Karpas-422 (cell line): Measurements from ENCODE around the gene CFAP46. TPM values are rescaled to one million over a fixed set of nuclear protein-coding genes. Genes with fewer than 3 reads are reported as not detected.

Experiments used
- DNase-seq: peaks from one replicate; pipeline ENCODE4 v3.0.0-alpha.2; 2015
- H2AFZ ChIP-seq: fragments of 200-600 bp; sonication (generic); 2 replicates; pipeline ENCODE4 v1.6.1; 2014; ENCODE audit warnings: antibody characterized with exemption, low read length, mixed read lengths
- H3K27ac ChIP-seq: fragments of 200-600 bp; sonication (generic); 2 replicates; pipeline ENCODE4 v1.5.1; 2014; ENCODE audit warnings: mild to moderate bottlenecking, low read length, moderate library complexity
- H3K27me3 ChIP-seq: fragments of 200-600 bp; sonication (generic); 2 replicates; pipeline ENCODE4 v1.6.1; 2014; ENCODE audit warnings: low read length, mixed read lengths
- H3K36me3 ChIP-seq: fragments of 200-600 bp; sonication (generic); 2 replicates; pipeline ENCODE4 v1.6.1; 2014; ENCODE audit warnings: low read length, mixed read lengths; ENCODE audit not compliant: insufficient read depth
- H3K4me1 ChIP-seq: fragments of 200-600 bp; sonication (generic); 2 replicates; pipeline ENCODE4 v1.6.1; 2014; ENCODE audit warnings: mild to moderate bottlenecking, low read length, mixed read lengths
- H3K4me2 ChIP-seq: fragments of 200-600 bp; sonication (generic); 2 replicates; pipeline ENCODE4 v1.6.1; 2014; ENCODE audit warnings: low read length, low read depth, mild to moderate bottlenecking; ENCODE audit not compliant: poor library complexity, severe bottlenecking
- H3K4me3 ChIP-seq: fragments of 200-600 bp; sonication (generic); 2 replicates; pipeline ENCODE4 v1.5.1; 2014; ENCODE audit warnings: mild to moderate bottlenecking, antibody characterized with exemption, low read length, mixed read lengths
- H3K79me2 ChIP-seq: fragments of 200-600 bp; sonication (generic); 2 replicates; pipeline ENCODE4 v1.6.1; 2014; ENCODE audit warnings: mild to moderate bottlenecking, low read length, mixed read lengths
- H3K9ac ChIP-seq: fragments of 200-600 bp; sonication (generic); 2 replicates; pipeline ENCODE4 v1.6.0; 2014; ENCODE audit warnings: low read length
- H3K9me2 ChIP-seq: fragments of 200-600 bp; sonication (generic), shearing (Covaris generic); replicated peaks from 2 replicates; pipeline ENCODE4 v1.6.0; 2014; ENCODE audit warnings: mild to moderate bottlenecking, low read length, moderate library complexity; ENCODE audit not compliant: insufficient read depth
- H3K9me3 ChIP-seq: fragments of 300-700, 200-600 bp; sonication (generic); 2 replicates; pipeline ENCODE4 v1.6.1; 2014; ENCODE audit warnings: low read length, mixed read lengths
- H4K20me1 ChIP-seq: fragments of 200-600 bp; sonication (generic); 2 replicates; pipeline ENCODE4 v1.6.1; 2014; ENCODE audit warnings: mild to moderate bottlenecking, antibody characterized with exemption, low read length, low read depth; ENCODE audit not compliant: insufficient read depth
- total RNA-seq: library from RNA; depleted of rRNA; stranded (reverse); fragments of >200 nt; shearing (Covaris generic); gene quantifications from 2 replicates; pipeline ENCODE4 v1.2.3, GENCODE V29; 2014; ENCODE audit warnings: low replicate concordance

CFAP46 gene
- total RNA-seq, 1 experiment from 2014 or later = 0.22 TPM

- Histone ChIP-seq H3K27me3 (no peaks in the 10 kb centered on the region), H3K4me1 (no peaks in the 10 kb centered on the region), H2AFZ (no peak overlapping the region), H3K9me2 (no peaks in the 10 kb centered on the region), H3K27ac (no peak overlapping the region), H3K4me3 (no peak overlapping the region), H3K9me3 (no peaks in the 10 kb centered on the region), H3K79me2 (no peaks in the 10 kb centered on the region), H3K9ac (no peak overlapping the region), H4K20me1 (no peaks in the 10 kb centered on the region), H3K36me3 (no peaks in the 10 kb centered on the region), H3K4me2 (no peak overlapping the region)
- DNase-seq = no peak
Measured at GRCh38 chr10:132974886-132975830, 32.8 kb upstream of the CFAP46 start.

GRCh38 chr10:132974249-132974796 is 32.0 kb upstream of the CFAP46 start:
- no peak overlapping the region for H2AFZ ChIP-seq
- H3K4me1 ChIP-seq = no peaks in the 10 kb centered on the region
- no peak overlapping the region for H3K4me2 ChIP-seq
- no peaks in the 10 kb centered on the region for H3K27me3 ChIP-seq
- no peaks in the 10 kb centered on the region for H3K9me3 ChIP-seq
- no peaks in the 10 kb centered on the region for H4K20me1 ChIP-seq
- no peak overlapping the region for H3K27ac ChIP-seq
- H3K4me3 ChIP-seq = no peak overlapping the region
- no peak overlapping the region for H3K9ac ChIP-seq
- H3K9me2 ChIP-seq = no peaks in the 10 kb centered on the region
- no peaks in the 10 kb centered on the region for H3K36me3 ChIP-seq
- no peak for DNase-seq
- no peaks in the 10 kb centered on the region for H3K79me2 ChIP-seq

GRCh38 chr10:132973903-132974241 is 31.5 kb upstream of the CFAP46 start:
- Histone ChIP-seq H3K79me2 (no peaks in the 10 kb centered on the region), H3K36me3 (no peaks in the 10 kb centered on the region), H3K4me3 (no peak overlapping the region), H2AFZ (no peak overlapping the region), H4K20me1 (no peaks in the 10 kb centered on the region), H3K9ac (no peak overlapping the region), H3K9me2 (no peaks in the 10 kb centered on the region), H3K4me1 (no peaks in the 10 kb centered on the region), H3K4me2 (no peak overlapping the region), H3K9me3 (no peaks in the 10 kb centered on the region), H3K27me3 (no peaks in the 10 kb centered on the region), H3K27ac (no peak overlapping the region)
- no peak for DNase-seq

- no peaks in the 10 kb centered on the region for H3K79me2 ChIP-seq
- H3K9me2 ChIP-seq = no peaks in the 10 kb centered on the region
- no peaks in the 10 kb centered on the region for H4K20me1 ChIP-seq
- DNase-seq = no peak
- H3K9ac ChIP-seq = no peak overlapping the region
- no peaks in the 10 kb centered on the region for H3K9me3 ChIP-seq
- H3K27me3 ChIP-seq = no peaks in the 10 kb centered on the region
- H3K4me3 ChIP-seq = no peak overlapping the region
- no peak overlapping the region for H2AFZ ChIP-seq
- H3K4me2 ChIP-seq = no peak overlapping the region
- H3K4me1 ChIP-seq = no peaks in the 10 kb centered on the region
- no peaks in the 10 kb centered on the region for H3K36me3 ChIP-seq
- no peak overlapping the region for H3K27ac ChIP-seq
Measured at GRCh38 chr10:132972986-132973902, 30.9 kb upstream of the CFAP46 start.

- no peaks in the 10 kb centered on the region for H3K79me2 ChIP-seq
- H3K9ac ChIP-seq = no peak overlapping the region
- no peaks in the 10 kb centered on the region for H4K20me1 ChIP-seq
- H3K9me3 ChIP-seq = no peaks in the 10 kb centered on the region
- no peaks in the 10 kb centered on the region for H3K4me1 ChIP-seq
- H3K36me3 ChIP-seq = no peaks in the 10 kb centered on the region
- no peak overlapping the region for H2AFZ ChIP-seq
- H3K4me3 ChIP-seq = no peak overlapping the region
- no peak overlapping the region for H3K27ac ChIP-seq
- DNase-seq = no peak
- H3K4me2 ChIP-seq = no peak overlapping the region
- no peaks in the 10 kb centered on the region for H3K9me2 ChIP-seq
- no peaks in the 10 kb centered on the region for H3K27me3 ChIP-seq
Measured at GRCh38 chr10:132972149-132972985, 30.0 kb upstream of the CFAP46 start.

- no peak overlapping the region for H3K4me3 ChIP-seq
- H3K9me2 ChIP-seq = no peaks in the 10 kb centered on the region
- no peak overlapping the region for H3K27ac ChIP-seq
- H3K9me3 ChIP-seq = no peaks in the 10 kb centered on the region
- no peak overlapping the region for H3K9ac ChIP-seq
- no peaks in the 10 kb centered on the region for H4K20me1 ChIP-seq
- no peaks in the 10 kb centered on the region for H3K27me3 ChIP-seq
- no peak overlapping the region for H3K4me2 ChIP-seq
- H3K79me2 ChIP-seq = no peaks in the 10 kb centered on the region
- H2AFZ ChIP-seq = no peak overlapping the region
- no peaks in the 10 kb centered on the region for H3K36me3 ChIP-seq
- no peaks in the 10 kb centered on the region for H3K4me1 ChIP-seq
- DNase-seq = no peak
Measured at GRCh38 chr10:132971448-132972148, 29.2 kb upstream of the CFAP46 start.

- Histone ChIP-seq H3K9ac (no peak overlapping the region), H3K9me2 (no peaks in the 10 kb centered on the region), H2AFZ (no peak overlapping the region), H3K9me3 (no peaks in the 10 kb centered on the region), H3K4me3 (no peak overlapping the region), H3K4me1 (no peaks in the 10 kb centered on the region), H3K79me2 (no peaks in the 10 kb centered on the region), H3K27ac (no peak overlapping the region), H3K27me3 (no peaks in the 10 kb centered on the region), H3K36me3 (no peaks in the 10 kb centered on the region), H4K20me1 (no peaks in the 10 kb centered on the region), H3K4me2 (no peak overlapping the region)
- DNase-seq = no peak
Measured at GRCh38 chr10:132970641-132971438, 28.5 kb upstream of the CFAP46 start.
